ENCODE data around the gene ZYG11B. TPM values are rescaled to one million over a fixed set of nuclear protein-coding genes. Genes with fewer than 3 reads are reported as not detected.
"Not testable (repeated sequence)": the region's sequence is repeated elsewhere in the genome, so short reads cannot be mapped to it uniquely, and the experiment has no call there.

Gene ZYG11B
- total RNA-seq, 1 donor = 31.1 TPM

GRCh38 chr1:52735371-52735770 is 9.1 kb downstream of the ZYG11B start:
- H3K4me3 ChIP-seq (ENCODE audit: low read length); H3K27me3 ChIP-seq (ENCODE audit: insufficient read depth, low read length); H3K9me3 ChIP-seq (ENCODE audit: low read depth, low read length); H3K4me1 ChIP-seq (ENCODE audit: insufficient read depth, low read length): not testable (repeated sequence)

GRCh38 chr1:52738148-52738547 is 11.9 kb downstream of the ZYG11B start:
- Histone ChIP-seq H3K4me1 (ENCODE audit: insufficient read depth, low read length) (no peaks in the 10 kb centered on the region), H3K27me3 (ENCODE audit: insufficient read depth, low read length) (no peaks in the 10 kb centered on the region), H3K9me3 (ENCODE audit: low read depth, low read length) (no peaks in the 10 kb centered on the region), H3K4me3 (ENCODE audit: low read length) (no peak overlapping the region)

- Histone ChIP-seq H3K4me3 (ENCODE audit: low read length) (no peak overlapping the region), H3K27me3 (ENCODE audit: insufficient read depth, low read length) (no peaks in the 10 kb centered on the region), H3K9me3 (ENCODE audit: low read depth, low read length) (no peaks in the 10 kb centered on the region), H3K4me1 (ENCODE audit: insufficient read depth, low read length) (no peaks in the 10 kb centered on the region)
Measured at GRCh38 chr1:52738893-52739292, 12.6 kb downstream of the ZYG11B start.

GRCh38 chr1:52739699-52740467 is 13.6 kb downstream of the ZYG11B start:
- Histone ChIP-seq H3K27me3 (ENCODE audit: insufficient read depth, low read length) (no peaks in the 10 kb centered on the region), H3K4me3 (ENCODE audit: low read length) (no peak overlapping the region), H3K4me1 (ENCODE audit: insufficient read depth, low read length) (no peaks in the 10 kb centered on the region), H3K9me3 (ENCODE audit: low read depth, low read length) (no peaks in the 10 kb centered on the region)

- H3K4me3 ChIP-seq (ENCODE audit: low read length) = no peak overlapping the region
- no peaks in the 10 kb centered on the region for H3K4me1 ChIP-seq (ENCODE audit: insufficient read depth, low read length)
- no peaks in the 10 kb centered on the region for H3K9me3 ChIP-seq (ENCODE audit: low read depth, low read length)
- H3K27me3 ChIP-seq (ENCODE audit: insufficient read depth, low read length) = no peaks in the 10 kb centered on the region
Measured at GRCh38 chr1:52741259-52741658, 15.0 kb downstream of the ZYG11B start.

GRCh38 chr1:52746189-52746588 is 19.9 kb downstream of the ZYG11B start:
- H3K4me3 ChIP-seq (ENCODE audit: low read length) = no peak overlapping the region
- no peaks in the 10 kb centered on the region for H3K27me3 ChIP-seq (ENCODE audit: insufficient read depth, low read length)

GRCh38 chr1:52747450-52747849 is 21.2 kb downstream of the ZYG11B start:
- Histone ChIP-seq H3K4me1 (ENCODE audit: insufficient read depth, low read length) (no peaks in the 10 kb centered on the region), H3K9me3 (ENCODE audit: low read depth, low read length) (no peaks in the 10 kb centered on the region), H3K4me3 (ENCODE audit: low read length) (no peak overlapping the region), H3K27me3 (ENCODE audit: insufficient read depth, low read length) (no peaks in the 10 kb centered on the region)

More at GRCh38 chr1:52746189-52746588, 19.9 kb downstream of the ZYG11B start:
- Histone ChIP-seq H3K4me1 (ENCODE audit: insufficient read depth, low read length) (no peaks in the 10 kb centered on the region), H3K9me3 (ENCODE audit: low read depth, low read length) (no peaks in the 10 kb centered on the region)

GRCh38 chr1:52748119-52748518 is 21.9 kb downstream of the ZYG11B start:
- Histone ChIP-seq H3K27me3 (ENCODE audit: insufficient read depth, low read length) (no peaks in the 10 kb centered on the region), H3K4me3 (ENCODE audit: low read length) (no peak overlapping the region), H3K9me3 (ENCODE audit: low read depth, low read length) (no peaks in the 10 kb centered on the region), H3K4me1 (ENCODE audit: insufficient read depth, low read length) (no peaks in the 10 kb centered on the region)

GRCh38 chr1:52749496-52749895 is 23.2 kb downstream of the ZYG11B start:
- not testable (repeated sequence) for H3K27me3 ChIP-seq (ENCODE audit: insufficient read depth, low read length); H3K9me3 ChIP-seq (ENCODE audit: low read depth, low read length); H3K4me1 ChIP-seq (ENCODE audit: insufficient read depth, low read length); H3K4me3 ChIP-seq (ENCODE audit: low read length)

- not testable (repeated sequence) for H3K4me1 ChIP-seq (ENCODE audit: insufficient read depth, low read length); H3K9me3 ChIP-seq (ENCODE audit: low read depth, low read length); H3K4me3 ChIP-seq (ENCODE audit: low read length); H3K27me3 ChIP-seq (ENCODE audit: insufficient read depth, low read length)
Measured at GRCh38 chr1:52750139-52750538, 23.9 kb downstream of the ZYG11B start.

- Histone ChIP-seq H3K9me3 (ENCODE audit: low read depth, low read length) (no peaks in the 10 kb centered on the region), H3K27me3 (ENCODE audit: insufficient read depth, low read length) (no peaks in the 10 kb centered on the region), H3K4me1 (ENCODE audit: insufficient read depth, low read length) (no peaks in the 10 kb centered on the region), H3K4me3 (ENCODE audit: low read length) (no peak overlapping the region)
Measured at GRCh38 chr1:52751589-52752483, 25.6 kb downstream of the ZYG11B start.

- H3K4me1 ChIP-seq (ENCODE audit: insufficient read depth, low read length) = no peaks in the 10 kb centered on the region
- H3K9me3 ChIP-seq (ENCODE audit: low read depth, low read length) = no peaks in the 10 kb centered on the region
- H3K27me3 ChIP-seq (ENCODE audit: insufficient read depth, low read length) = no peaks in the 10 kb centered on the region
- H3K4me3 ChIP-seq (ENCODE audit: low read length) = no peak overlapping the region
Measured at GRCh38 chr1:52752484-52752826, 26.2 kb downstream of the ZYG11B start.

GRCh38 chr1:52753169-52753568 is 26.9 kb downstream of the ZYG11B start:
- Histone ChIP-seq H3K27me3 (ENCODE audit: insufficient read depth, low read length) (no peaks in the 10 kb centered on the region), H3K9me3 (ENCODE audit: low read depth, low read length) (no peaks in the 10 kb centered on the region), H3K4me1 (ENCODE audit: insufficient read depth, low read length) (no peaks in the 10 kb centered on the region), H3K4me3 (ENCODE audit: low read length) (no peak overlapping the region)

GRCh38 chr1:52756020-52756419 is 29.8 kb downstream of the ZYG11B start:
- Histone ChIP-seq H3K9me3 (ENCODE audit: low read depth, low read length) (no peaks in the 10 kb centered on the region), H3K27me3 (ENCODE audit: insufficient read depth, low read length) (no peaks in the 10 kb centered on the region), H3K4me1 (ENCODE audit: insufficient read depth, low read length) (no peaks in the 10 kb centered on the region), H3K4me3 (ENCODE audit: low read length) (no peak overlapping the region)

- H3K4me3 ChIP-seq (ENCODE audit: low read length) = no peak overlapping the region
- H3K27me3 ChIP-seq (ENCODE audit: insufficient read depth, low read length) = no peaks in the 10 kb centered on the region
Measured at GRCh38 chr1:52759908-52760307, 33.7 kb downstream of the ZYG11B start.

More at GRCh38 chr1:52759908-52760307, 33.7 kb downstream of the ZYG11B start:
- Histone ChIP-seq H3K4me1 (ENCODE audit: insufficient read depth, low read length) (no peaks in the 10 kb centered on the region), H3K9me3 (ENCODE audit: low read depth, low read length) (no peaks in the 10 kb centered on the region)
